GM12865 (cell line): Measurements from ENCODE around the gene PON1.

ENCODE experiments used
- DNase-seq: peaks from one replicate; pipeline ENCODE4 v3.0.0; 2010; ENCODE audit warnings: low read depth
- H3K4me3 ChIP-seq: 2 replicates; pipeline ENCODE4 v1.5.1; 2011; ENCODE audit warnings: mild to moderate bottlenecking, low read depth, low read length, control low read depth
- CTCF ChIP-seq: IDR thresholded peaks from 2 replicates; pipeline ENCODE4 v1.5.1; 2011; ENCODE audit warnings: low read length, control low read depth, low read depth, inconsistent platforms; ENCODE audit not compliant: insufficient read depth; ENCODE audit errors: missing control alignments

Gene PON1

DNA sequence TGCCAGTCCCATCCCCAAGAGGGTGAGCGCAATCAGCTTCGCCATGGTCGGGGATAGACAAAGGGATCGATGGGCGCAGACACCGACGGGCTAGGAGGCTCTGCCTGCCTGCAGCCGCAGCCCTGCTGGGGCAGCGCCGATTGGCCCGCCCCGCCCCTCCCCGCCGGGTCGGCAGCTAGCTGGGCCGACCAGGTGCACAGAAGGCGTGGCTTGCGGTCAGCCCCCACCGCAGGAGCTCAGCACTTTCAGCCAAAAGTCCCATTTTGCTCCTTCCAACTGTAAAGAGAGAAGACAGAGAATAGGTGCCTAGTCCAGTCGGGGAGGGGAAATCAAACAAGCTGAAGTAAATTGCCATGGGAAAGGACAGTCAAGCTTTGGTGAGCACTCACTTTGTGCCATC is at the start of gene PON1:
PON1 (minus strand) TSS at position 102 of the 400 bp plus-strand sequence; CDS start at position 45, 57 bp downstream.
- H3K4me3 ChIP-seq, result no peak within 1 kb of the TSS
- peak; percentile 27 for DNase-seq
- TF ChIP-seq CTCF, result no peak

DNA sequence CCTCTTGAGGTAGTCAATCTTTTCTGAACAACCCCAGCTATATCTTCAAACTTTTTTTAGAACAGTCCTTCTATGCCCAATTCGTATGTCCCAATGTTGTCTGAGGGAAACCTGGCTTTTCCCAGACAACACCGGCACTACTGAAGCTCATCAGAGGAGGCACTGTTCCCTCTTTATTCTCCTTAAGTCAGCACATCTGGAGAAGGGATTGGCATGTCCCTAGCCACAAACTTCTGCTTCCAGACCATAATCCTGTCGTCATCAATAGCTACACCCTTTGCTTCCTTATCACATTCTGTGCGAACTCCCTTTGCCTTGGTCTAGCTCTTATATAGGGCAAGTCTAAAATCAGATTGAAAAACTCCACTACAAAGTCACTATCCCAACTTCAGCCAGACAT is 49.0 kb upstream of the PON1 start:
- no peak overlapping the region for H3K4me3 ChIP-seq
- TF ChIP-seq CTCF, result no peak
- no peak for DNase-seq

DNA sequence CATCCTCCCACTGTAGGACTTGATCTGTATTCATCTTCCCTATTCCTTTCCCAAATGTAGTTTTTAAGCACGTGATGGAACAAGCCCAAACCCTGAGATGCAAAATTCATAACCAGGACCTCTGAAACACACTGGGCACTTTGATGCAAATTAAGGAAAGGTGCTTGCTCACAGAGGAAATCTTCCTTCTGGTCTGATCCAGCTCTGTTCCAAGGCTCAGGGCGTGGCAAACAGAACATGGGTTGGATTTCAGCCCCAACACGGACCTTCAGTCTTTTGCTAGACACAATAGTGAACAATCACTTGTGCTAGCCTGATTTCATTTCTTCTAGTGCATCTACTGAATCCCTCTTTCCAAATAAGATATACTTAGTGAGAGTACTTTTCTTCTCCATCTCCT is 43.9 kb upstream of the PON1 start:
- DNase-seq, result no peak
- no peak overlapping the region for H3K4me3 ChIP-seq
- TF ChIP-seq CTCF, result no peak

- no peak overlapping the region for H3K4me3 ChIP-seq
- no peak for DNase-seq
- no peak for TF ChIP-seq CTCF
Measured at GRCh38 chr7:95367606-95368005, 43.3 kb upstream of the PON1 start.

DNA sequence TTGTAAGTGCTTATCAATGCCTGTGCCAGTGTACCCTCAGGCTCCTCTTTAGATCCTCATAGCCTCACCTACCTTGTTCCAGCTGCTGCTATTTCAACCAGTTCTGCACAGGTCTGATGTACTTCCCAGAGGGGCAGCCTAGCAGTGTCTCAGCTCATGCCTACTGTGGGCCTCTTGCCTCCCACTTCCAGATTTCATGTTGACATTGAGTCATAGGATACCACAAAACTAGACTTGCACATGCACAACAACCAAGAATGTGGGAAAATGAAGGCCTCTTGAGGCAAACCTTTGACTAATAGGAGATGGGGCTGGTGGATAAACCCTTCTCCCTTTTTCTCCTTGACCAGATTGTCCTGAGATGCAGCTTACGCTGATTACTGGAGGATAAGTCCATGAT is 40.8 kb upstream of the PON1 start:
- no peak for DNase-seq
- TF ChIP-seq CTCF, result no peak

DNA sequence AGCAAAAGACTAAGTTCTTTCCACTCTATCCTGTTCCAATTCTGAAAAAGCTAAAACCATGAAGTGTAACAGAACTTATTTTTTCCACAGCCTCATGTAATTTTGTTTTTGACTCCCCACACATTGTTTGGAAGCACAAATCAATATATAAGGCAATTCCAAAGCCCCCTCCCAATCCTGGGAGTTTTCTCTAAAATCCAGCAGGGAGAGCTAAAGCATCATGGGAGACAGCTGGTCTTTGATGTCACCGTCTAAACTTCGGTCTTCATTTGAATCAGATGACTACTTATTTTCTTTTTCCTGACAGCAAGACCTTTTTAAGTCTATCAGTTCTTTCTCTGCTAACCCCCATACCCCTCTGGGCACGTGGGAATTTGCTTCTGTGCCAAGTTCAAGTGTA is 33.3 kb upstream of the PON1 start:
- no peak for DNase-seq
- H3K4me3 ChIP-seq, result no peak overlapping the region
- TF ChIP-seq CTCF, result no peak

More for the DNA sequence above, 40.8 kb upstream of the PON1 start:
- H3K4me3 ChIP-seq, result no peak overlapping the region

DNA sequence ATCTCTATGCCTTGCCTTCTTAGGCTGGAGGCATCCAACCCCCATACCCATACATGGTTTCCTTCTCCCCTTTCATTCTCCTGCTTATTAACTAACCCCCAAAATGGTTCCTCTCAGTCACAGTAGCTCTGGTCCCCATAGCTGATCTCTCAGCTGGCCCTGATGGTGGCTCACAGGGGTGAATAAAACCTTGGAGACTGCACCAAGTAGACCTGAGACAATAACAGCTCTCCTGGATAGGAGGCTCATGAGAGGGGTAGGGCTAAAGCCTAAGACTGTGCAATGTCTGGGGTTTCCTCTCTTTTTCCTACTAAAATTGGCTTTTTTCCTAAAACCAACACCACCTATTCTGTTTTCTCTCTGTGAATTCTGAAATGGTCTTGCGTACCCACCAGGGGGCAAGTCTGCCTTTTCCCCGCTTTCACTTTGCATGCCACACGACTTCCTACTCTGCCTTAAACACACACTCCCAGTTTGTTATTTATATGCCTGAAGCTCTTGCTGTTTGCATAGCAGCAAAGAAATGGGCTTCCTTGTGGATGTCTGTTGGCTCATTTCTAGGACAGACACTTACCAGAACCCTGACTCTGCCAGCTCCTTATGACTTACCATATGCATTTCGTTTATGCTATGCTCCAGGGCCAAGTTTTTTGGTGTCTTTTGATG is 18.4 kb upstream of the PON1 start:
- TF ChIP-seq CTCF, result no peak
- H3K4me3 ChIP-seq, result no peak overlapping the region
- no peak for DNase-seq
